GM18870 (cell line): ENCODE data around the gene MYO15A.

ENCODE experiments used
- ATAC-seq: cut with Tn5 transposase; IDR thresholded peaks from one replicate; pipeline ENCODE4 v1.9.1; 2021; ENCODE audit warnings: moderate library complexity; ENCODE audit not compliant: unreplicated experiment

The MYO15A gene

GRCh38 chr17:18108401-18109312 is at the start of gene MYO15A:
Gene MYO15A (plus strand): TSS chr17:18108756. CDS start chr17:18118801, 10,045 bp downstream.
- no peak for ATAC-seq

DNA sequence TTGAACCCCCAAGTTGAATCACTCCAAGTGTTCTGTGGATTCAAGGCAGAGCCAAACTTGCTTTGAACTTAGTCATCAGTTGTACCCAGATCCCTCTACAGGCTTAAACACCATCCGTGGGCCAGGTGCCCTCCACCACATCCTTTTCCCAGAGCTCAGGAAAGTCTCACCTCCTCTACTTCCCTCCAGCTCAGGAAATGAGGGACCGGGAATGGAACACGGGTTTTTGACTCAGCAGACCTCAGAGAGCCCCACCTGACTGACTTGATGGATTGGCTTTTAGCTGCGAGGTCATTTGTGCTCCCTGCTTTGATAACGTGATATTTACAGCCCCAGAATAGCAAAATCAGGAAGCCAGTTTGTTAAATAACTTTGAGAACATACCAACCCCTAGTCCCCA is 49.3 kb upstream of the MYO15A start:
- ATAC-seq: no peak

- ATAC-seq: no peak
Observed at GRCh38 chr17:18064053-18064452, 44.5 kb upstream of the MYO15A start.

- no peak for ATAC-seq
Observed at GRCh38 chr17:18065546-18065945, 43.0 kb upstream of the MYO15A start.

DNA sequence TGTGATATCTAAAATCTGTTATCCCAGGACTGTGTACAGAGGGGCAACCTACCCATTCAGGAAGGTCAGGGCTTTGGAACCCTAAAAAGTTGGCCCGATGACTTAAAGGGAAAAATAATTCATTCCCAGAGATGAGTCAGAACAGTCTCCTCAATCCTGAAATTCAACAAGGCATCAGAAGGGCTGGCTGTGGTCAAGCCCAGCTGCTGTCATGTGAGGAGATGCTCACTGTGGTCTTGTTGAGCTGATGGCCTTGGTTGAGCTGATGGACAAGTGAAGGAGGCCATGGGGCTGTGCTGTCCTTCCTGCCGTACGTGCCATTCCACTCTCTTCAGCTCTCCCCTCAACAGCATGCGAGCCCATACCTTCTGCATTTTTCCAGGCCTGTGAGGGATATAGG is 41.7 kb upstream of the MYO15A start:
- no peak for ATAC-seq

DNA sequence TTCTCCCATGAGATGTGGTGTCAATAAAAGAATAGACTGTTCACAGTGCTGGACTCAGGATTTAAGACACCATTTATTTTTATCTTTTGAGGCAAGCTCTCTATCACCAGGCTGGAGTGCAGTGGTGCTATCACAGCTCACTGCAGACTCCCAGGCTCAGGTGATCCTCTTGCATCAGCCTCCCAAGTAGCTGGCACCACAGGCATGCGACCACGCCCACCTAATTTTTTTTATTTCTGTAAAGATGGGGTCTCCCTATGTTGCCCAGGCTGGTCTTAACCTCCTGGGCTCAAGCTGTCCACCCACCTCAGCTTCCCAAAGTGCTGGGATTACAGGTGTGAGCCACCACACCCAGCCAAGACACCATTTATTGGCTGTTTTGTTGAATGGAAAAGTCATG is 39.5 kb upstream of the MYO15A start:
- no peak for ATAC-seq

- no peak for ATAC-seq
Observed at GRCh38 chr17:18070861-18071340, 37.7 kb upstream of the MYO15A start.

DNA sequence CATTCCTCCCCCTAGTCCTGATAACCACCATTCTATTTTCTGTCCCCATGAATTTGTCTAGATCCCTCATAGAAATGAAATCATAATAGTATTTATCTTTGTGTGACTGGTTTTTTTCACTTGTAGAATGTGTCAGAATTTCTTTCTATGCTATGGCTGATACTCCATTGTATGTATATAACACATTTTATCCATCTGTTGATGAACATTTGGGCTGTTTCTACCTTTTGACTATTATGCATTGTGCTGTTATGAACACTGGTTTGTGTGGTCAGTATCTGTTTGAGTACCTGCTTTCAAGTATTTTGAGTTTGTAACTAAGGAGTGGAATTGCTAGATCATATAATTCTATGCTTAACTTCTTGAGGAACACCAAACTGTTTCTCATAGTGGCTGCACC is 36.8 kb upstream of the MYO15A start:
- ATAC-seq: no peak

DNA sequence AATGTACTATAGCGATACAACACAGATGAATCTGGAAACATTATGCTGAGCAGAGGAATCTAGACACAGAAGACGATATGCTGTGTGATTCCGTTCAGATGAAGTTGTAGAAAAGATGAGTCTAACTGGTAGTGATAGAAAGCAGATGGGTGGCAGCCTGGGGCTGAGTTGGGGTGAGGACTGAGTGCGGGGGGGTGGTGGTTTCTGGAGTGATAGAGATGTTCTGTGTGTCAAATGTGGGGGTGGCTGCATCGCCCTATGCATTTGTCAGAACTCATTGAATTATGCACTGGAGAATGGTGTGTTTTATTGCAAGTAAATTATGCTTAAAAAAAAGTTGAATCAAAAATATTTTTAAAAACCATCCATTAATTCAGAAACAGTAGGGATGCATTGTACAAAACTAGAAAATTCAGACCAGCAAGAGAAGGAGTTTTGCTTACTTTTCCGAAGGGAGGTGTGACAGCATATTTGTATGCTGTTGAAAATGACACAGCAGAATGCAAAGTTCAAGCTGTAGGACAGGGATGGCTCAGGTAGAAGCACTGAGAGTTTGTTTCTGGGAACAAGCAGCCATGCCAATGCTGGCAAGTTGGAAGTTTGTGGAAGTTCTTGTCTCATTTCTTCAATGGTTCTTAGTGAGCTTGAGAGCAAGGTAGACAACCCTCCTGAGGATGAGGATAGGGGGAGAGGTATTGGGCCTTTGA is 33.8 kb upstream of the MYO15A start:
- ATAC-seq: no peak

DNA sequence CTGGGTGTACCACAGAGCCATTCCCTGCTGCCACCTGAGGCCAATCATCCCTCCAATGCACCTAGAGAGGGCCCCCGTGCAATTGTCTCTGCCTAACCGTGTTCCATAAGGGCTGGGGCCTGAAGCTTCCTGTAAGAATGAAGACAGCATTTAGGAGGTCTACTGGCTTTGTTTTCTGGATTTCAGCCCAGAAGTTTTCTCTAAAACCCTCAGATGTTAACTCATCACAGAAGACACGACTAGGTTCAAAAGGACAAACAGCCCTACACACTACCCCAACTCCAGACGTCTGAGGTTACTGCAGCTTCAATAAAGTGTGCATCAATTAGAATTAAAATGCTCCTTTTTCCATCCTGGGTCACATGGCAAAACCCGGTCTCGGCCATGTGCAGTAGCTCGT is 31.6 kb upstream of the MYO15A start:
- ATAC-seq: no peak

- no peak for ATAC-seq
Observed at GRCh38 chr17:18079543-18079942, 29.0 kb upstream of the MYO15A start.

DNA sequence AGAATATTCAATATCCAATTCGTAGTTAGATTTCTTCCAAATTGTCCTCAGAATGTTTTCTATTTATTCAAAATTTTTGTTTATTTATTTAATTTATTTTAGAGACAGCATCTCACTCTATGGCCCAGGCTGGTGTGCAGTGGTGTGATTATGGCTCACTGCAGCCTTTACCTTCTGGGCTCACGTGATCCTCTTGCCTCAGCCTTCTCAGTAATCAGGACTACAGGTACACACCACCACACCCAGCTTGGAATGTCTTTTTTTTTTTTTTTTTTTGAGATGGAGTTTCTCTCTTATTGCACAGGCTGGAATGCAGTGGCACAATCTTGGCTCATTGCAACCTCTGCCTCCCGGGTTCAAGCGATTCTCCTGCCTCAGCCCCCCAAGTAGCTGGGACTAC is 24.3 kb upstream of the MYO15A start:
- no peak for ATAC-seq

DNA sequence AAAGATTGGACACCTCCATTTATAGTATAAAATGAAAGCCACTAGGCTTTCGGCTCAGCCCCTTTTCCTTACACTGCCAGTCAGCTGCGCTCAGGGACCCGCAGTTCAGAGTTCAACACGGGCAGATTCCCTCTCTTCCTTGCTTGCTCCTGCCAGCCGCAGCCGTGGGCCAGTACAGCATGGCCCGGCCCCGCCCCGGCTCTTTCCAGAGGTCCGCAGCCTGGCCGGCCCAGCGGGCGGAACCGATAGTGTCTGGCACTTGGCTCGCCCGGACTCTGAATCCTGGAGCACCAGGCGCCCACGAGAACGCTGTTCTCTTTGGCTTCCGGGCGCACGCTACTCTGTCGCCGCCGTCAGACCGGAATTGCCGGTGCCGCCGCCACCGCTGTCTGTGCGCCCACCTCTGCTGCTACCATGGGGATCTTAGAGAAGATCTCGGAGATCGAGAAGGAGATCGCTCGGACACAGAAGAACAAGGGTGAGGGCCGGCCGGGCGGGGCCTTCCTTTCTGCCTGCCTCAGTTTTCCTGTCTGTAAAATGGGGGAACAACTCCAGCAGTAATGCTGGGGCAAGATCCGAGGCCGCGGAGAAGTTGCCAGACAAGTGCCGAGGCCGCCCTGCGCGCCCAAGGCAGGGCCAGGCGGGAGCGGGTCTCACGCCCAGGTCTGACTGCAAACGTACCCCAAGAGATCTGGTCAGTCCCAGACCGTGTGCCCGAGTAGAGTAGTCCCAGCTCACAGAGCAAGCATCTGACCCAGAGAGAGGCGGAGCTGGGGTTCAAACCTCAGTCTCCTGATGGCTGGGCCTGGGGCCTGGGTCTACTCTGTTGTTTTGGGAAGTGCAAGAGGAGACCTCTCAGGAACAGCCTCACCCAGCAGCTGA is 20.7 kb upstream of the MYO15A start, which contains the start of gene DRG2:
Gene DRG2, plus strand, starts transcription at position 339 of the 882 bp plus-strand sequence. Its CDS starts 76 bp downstream, at position 415.
- no peak for ATAC-seq

DNA sequence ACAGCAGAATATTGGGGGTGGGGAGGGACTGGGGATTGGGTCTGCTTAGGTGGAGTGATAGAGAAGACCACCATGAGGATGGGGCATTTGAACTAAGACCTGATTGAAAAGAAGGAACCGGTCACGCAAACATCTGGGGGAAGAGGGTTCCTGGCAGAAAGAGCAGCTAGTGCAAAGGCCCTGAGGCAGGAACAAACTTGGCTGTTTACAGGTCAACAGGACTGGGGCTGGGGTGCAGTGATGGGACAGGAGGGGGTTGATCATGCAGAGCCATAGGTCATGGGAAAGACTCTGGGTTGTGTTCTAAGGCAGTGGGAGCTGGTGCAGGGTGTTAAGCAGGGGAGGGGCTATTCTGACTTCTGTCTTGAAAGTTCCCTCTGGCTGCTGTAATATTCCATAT is 18.9 kb upstream of the MYO15A start:
- no peak for ATAC-seq

DNA sequence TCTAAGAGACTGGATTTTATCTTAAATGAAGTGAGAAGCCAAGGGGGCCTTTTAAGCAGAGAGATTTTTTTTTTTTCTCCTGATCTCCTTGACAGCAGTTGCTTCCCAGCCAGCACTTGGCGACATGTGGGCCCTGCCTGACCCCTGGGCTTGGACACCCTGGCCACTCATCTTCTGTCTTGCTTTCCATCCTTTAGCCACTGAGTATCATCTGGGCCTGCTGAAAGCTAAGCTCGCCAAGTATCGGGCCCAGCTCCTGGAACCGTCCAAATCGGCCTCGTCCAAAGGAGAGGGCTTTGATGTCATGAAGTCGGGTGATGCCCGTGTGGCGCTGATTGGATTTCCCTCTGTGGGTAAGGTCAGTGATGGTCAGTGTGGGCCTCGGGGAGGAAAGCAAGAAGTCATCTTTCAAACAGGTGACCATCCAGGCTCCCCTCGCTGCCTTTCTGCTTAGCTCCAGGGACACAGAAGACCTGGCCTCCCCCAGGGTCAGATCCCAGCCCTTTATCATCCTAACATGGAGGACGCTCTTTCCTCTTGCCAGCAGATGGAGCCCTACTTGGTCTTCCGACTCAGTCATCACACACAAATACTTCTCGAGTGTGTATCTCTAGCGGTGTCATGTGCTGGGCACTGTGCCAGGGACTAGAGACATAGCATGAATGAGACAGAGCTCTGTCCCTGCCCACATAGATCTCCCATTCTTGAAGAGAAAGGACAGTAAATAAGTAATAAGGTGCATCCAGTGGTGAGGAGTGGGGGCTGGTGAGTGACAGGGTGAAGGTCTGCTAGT is 14.7 kb upstream of the MYO15A start:
- ATAC-seq: no peak

GRCh38 chr17:18094409-18094807 is 14.1 kb upstream of the MYO15A start:
- ATAC-seq: no peak

DNA sequence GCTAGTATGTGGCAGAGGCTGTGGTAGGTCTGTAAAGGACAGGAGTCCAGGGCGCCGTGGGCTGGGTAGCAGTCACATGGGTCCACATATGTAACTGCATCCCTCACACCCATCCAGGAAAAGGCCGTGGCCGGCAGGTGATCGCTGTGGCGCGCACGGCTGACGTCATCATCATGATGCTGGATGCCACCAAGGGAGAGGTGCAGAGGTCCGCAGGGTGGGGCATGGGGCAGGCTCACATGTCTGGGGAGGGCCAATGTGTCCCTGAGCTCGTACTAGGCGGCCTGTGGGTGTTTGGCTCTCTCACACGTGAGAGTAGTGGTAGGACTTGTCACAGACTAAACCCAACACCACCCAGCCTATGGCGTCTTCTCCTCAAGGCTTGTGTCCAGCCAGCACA is 9.0 kb upstream of the MYO15A start:
- ATAC-seq: no peak

GRCh38 chr17:18100616-18101015 is 7.9 kb upstream of the MYO15A start:
- ATAC-seq: no peak

GRCh38 chr17:18101828-18102227 is 6.7 kb upstream of the MYO15A start:
- ATAC-seq: no peak

GRCh38 chr17:18102640-18103039 is 5.9 kb upstream of the MYO15A start:
- ATAC-seq: no peak
